HG03565 (cell line): Measurements from ENCODE around the gene PCDH9.

Experiments used
- ATAC-seq: cut with Tn5 transposase; IDR thresholded peaks from one replicate; pipeline ENCODE4 v1.9.1; 2021; ENCODE audit warnings: mild to moderate bottlenecking, moderate library complexity; ENCODE audit not compliant: unreplicated experiment

Gene PCDH9

DNA sequence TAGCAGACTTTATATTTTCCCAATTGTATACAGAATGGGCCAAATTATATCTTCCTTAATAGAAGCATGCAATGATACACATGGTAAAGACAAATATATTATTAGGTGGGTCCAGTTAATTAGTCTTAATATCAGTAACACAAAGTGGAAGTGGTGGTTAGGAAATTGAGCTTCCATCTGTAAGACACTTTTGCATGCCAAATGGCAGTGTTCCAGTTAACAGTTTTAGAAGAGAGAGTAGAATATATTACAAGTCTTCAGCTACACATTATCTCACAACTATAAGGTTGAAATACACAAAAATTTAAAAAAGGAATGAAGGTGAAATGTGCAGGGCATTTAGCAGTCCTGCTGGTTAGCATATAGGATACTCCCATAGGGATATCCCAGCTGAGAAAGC, 536.5 kb downstream of the PCDH9 start:
- no peak for ATAC-seq

DNA sequence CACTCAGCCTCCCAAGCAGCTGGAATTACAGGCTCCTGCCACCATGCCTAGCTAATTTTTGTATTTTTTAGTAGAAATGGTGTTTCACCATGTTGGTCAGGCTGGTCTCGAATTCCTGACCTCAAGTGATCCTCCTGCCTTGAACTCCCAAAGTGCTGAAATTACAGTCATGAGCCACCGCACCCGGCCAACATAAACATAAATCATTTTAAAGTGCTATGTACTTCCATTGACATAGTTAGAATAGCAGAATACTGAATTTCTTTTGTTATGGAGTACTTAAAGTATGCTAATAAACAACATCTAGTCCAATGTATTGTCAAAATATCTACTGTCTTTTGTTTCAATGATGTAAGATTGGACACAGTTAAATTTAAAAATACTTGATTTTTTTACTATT, 539.0 kb downstream of the PCDH9 start:
- ATAC-seq: no peak

DNA sequence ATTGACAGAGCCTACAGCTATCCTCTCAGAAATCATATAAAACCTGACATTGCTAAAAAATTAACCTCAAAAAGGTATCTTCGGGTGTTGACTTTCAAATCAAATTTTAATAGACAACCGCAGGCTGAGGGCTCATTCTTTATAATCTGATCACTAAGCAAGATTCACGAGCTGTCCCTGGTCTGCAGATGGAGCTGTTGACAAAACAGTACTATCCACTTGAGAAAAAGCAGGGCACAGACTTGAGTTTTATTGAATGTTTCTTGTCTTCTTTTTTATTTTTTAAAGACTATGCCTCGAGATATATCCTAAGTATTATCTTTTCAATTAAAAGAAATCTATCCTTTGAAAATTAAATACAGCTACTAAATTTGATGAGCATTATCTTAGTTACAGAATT, 540.5 kb downstream of the PCDH9 start:
- ATAC-seq: no peak

DNA sequence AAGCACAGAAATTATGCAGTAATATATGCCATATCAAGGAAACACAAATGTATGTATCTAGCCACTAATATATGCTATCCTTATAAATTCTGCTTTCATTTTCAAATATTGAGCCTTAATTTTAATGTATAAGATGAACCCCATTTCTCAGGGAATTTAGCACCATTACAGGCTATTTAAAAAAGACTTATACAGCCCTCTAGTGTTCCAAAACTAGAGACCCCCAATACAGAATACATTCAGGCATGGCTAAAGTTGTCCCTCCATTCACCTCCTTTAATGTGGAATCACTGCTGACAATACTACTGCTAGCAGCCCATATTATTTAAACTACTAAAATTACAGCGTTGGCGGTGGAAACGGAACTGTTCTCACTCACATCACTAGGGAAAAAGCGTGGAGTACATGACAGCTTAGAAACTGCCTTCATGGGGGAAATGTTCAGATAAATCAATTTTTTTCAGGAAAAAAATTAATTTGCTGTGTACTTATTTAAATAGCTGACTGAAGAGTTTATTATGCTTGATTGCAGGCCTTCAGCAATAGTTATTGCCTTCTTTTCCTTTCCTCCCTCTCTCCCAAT, 541.0 kb downstream of the PCDH9 start:
- ATAC-seq: no peak

DNA sequence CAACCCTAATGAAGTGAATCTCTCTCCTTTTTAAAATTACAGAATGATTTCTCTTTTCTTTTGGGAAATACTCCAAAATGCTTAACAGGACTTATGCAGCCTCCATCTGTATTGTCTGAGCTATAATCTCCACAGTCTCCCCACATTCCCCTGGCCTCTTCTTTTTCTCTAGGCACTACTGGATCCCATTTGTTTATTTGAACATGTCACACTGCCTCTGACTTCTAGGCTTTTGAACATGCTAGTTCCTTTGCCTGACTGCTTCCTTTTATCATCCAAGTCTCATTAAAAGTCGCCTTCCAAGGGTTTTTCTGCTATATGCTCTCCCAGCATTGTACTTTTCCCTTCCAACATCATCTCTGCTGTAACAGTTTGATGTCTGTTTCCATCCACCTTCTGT, 548.7 kb downstream of the PCDH9 start:
- ATAC-seq: no peak

DNA sequence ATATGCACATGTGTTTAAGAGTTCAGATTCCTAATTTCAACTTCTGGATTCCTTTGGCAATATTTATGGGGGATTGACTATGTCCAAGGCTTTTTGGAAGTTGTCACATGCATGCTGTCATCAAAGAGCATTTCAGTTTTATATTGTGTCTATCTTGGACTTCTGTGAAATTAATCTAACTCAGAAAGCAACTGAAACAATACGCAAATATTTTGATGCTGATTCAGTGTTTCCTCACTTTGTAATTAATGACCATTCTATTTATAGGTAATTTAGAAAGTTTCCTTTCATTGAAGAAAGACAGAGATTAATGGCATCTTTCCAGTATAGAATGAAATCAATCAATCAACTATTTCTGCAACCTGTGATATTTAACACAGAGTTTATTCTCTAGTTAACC, 550.1 kb downstream of the PCDH9 start:
- ATAC-seq: no peak

DNA sequence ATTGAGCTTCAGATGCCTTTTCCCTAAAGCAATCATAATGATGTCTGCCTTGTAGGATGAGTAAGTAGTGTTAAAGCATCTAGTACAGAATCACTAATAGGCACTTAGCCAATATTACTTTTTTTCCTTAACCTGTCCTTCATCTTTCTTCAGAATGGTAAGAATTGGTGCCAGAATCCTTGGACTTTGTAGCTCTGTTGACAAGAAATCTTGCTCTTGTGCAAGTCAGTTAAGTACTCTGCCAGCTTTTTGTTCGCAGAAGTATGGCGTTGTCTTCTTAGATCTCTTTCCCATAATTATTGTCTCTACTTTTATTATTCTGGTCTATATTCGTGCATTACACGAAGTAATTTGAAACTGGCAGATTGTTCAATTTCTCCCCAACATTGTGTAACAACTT, 554.5 kb downstream of the PCDH9 start:
- no peak for ATAC-seq

DNA sequence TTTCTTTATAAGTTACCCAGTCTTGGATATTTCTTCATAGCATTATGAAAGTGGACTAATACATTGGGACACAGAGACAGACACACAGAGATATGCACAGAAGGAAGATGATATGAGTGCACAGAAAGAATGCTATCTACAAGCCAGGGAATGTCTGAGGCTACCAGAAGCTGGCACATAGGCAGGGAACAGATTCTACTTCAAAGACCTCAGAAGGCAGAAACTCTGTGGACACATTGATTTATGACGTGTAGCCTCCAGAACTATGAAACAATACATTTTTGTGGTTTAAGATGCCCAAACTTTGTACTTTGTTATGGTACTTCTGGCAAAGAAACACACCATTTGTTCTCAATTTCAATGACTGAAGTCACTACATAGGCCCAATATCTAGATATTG, 556.7 kb downstream of the PCDH9 start:
- no peak for ATAC-seq

DNA sequence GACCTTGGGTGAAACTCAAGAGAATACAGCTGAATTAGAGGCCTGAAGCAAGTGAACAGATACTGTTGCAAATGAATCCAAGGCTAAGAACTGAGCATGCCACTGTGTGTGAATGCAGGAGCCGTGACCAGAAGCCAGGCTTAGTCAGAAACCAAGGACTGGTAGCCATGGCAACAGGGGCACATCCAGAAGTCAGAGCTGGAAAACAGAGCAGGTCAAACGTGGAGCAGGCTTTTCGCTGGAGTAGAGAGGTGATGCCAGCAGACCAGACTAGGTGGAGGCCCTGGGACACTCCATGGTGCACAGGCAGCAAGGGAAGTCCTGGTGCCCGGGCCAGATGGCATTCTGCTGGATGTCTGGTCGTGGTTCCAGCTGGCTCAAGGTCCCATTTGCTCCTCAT, 564.1 kb downstream of the PCDH9 start:
- ATAC-seq: no peak

DNA sequence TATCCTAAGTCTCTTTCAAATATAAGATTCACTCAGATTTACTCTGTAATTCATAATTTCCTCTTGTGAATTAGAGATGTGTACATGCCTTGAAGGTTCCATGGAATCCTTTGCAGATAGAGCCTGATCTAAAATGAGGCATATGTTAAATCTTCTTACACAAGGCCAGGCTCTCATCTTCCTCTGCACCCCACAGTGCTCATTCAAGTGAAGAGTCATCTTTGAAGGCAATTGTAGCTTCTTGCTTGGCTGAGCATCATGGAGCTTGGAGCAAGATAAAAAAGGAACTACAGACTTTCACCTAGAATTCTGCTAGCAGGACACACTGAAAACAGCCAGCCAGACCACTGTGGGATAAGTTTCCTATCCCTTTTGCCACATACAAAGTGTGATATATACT, 566.4 kb downstream of the PCDH9 start:
- ATAC-seq: no peak

DNA sequence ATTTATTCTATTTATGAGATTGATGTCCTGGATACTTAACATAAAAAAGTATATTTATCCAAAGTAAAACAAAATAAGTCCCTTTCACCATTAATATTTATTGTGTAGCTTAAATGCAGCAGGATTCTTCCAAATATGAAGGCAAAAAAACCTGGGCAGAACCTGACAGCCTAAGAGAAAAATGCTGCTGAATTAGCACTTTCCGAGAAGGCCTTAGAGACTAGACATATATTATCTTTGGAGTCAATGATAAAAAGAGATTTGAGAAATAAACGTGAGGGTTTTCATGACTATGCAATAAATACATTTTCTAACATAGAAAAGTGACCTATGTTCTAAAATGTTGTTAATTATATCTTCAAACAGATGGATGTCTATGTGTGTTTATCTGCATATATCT, 566.9 kb downstream of the PCDH9 start:
- no peak for ATAC-seq

DNA sequence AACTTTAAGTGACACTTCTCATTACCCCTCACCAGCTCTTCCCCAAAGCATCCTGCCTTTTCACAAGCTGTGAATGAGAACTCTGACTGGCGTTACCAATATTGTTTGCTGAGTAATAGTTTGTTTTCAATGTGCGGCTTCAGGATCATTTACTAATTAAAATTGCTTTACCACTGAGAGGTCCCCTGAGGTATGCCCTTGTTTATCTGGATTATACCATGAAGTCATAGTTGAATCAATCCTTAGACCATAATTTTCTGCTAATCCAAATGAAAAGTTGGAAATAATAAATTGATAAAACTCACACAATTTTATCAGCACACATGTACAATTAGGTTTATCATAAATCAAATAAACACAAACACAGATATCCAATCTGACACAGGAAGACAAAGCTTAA, 568.8 kb downstream of the PCDH9 start:
- no peak for ATAC-seq

DNA sequence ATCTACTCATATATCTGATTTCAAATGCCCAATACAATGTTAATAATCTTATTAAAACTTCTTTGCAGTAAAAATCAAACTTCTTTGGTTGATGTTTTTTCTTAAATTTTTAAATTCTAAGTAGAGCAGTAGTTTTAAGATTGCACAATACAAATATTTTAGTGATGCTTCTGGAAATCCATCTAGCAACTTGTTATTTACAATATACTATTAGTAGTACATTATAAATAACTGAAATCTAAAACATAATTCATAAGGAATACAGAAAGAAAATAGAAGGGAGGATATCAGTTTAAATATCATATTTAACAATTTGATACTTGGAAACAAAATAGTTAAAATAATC, 569.7 kb downstream of the PCDH9 start:
- ATAC-seq: no peak

DNA sequence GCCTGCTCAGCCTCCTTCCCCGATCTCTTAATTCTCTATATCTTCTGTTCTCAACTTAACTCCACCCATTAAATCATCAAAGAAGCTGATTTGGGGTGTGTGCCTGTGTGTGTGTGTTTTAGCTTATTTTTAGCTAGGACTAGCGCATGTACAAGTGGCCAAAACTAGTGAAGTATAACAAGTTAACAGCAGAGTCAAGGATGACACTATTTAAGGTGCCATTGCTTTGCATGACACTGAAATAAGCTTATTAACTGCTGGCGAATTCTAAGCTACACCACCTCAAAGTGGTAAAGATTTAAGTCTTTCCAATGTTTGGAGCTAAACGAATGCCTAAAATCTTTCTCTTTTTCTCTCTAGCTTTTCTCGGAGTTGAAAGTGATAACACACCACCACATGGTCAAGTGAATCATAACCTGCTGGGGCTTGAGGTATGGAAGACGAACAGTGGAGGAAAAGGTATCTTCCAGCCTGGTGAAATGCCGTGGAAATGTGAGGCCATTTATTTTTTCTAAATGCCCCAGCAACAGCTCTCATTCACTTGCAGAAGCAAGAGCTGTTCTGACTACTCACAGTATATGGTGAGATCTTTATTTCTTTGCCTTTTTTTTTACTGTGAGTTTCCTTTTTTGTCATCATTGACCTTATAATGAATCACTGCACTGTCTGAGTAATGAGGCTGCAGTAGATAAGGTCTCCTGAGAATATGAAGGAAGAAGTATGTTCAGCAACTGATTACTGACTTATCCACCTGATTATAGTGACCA, 570.3 kb downstream of the PCDH9 start:
- ATAC-seq: peak; percentile 91

DNA sequence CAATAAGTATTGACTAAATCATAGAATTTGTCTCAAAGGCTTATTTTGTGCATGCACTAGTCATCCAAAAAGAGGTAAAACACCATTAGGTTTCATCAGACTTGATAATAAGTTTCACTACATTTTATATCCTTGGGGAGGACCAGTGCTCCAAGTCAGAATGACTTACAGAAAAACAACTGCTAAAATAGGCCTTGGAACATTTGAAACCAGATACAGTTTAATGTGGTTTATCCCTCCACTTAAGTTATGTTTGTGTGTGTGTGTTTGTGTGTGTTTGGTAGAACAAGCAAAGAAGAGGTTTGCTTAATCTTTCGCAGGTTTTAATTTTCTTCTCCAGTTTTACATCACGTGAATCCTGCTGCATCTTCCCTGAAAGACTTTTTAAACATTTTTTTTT, 570.9 kb downstream of the PCDH9 start:
- no peak for ATAC-seq

DNA sequence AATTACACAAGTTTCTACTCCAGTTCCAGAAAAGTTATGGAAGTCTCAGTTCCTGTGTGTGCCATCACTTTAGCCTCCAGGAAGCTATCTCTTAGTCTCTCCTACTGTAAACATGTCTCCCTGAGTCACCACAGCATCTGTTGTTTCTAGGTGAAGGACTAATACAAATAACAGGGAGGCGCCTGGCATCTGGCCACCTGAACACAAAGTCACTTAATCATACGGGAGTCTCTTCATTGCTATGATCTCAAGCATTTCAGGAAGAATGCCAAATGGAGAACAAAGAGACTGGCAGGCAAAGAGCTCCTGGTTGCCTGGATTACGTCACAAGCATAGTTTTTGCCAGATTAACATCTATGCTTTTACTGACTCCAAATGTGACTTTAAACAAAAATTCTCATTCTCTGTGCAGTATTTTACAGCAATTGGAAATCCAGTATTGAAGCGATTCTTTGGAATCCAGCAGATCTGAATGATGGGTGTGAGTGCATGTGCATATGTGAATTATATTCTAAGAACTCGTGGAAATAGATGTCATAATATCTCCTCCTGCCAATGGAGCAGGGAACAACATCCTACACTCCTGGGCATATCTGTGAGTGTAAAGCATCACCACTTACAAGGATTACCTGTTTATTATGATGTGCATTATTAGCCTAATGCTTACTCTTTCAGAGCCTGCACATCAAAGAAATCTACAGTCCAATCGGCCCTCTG, 572.8 kb downstream of the PCDH9 start:
- no peak for ATAC-seq

DNA sequence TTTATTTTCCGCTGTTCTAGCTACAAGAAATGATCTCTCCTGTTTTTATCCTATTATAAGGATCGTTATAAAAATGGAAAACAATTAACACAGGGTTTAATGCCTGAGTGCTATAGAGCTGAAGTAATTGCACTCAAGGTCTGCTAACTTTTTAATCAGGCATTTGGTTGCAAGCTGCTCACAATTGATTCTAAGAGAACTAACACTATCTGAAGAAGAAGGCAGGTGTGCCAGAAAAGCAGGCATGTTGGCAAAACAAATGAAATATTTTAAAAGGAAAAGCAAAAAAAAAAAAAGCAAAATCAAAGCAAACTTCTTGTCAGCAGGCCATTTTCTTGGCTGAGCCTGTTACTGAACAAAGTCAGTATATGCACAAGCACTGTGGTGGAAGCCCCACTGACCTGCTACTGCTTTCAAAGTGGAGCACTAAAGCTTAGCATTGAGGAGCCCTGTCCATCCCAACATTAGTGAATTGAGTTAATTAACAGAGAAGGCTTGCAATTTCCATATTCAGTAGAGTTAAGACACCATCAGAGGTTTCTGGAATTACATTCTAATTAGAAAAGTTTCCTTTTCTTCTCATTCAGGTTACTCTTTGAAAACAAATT, 574.2 kb downstream of the PCDH9 start:
- ATAC-seq: no peak

DNA sequence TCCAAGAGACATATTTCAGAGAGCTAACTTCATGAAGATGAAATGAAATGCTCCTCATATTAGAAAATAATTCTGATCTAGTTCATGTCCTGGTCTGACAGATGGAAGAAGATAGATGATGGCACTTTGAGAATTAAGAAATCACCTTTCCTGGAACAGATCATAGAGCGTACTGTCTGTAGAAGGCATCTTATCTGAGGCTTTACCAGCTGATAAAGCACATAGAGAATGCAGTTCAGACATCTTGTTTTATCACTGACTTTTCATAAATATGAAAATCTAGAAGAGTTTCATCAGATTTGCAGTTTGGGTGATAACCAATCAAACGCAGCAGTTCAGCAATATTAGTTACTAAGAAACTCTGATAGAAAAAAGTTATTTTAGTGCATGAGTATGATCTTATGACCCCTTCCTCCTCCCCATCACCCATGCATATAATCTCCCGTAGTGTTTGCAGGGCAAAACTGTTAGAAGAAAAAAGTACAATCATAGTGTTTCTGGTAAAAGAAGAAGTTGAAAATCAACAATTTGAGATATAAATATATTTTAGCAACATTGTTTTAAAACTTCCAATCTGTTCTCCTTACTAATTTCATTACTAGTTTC, 585.2 kb downstream of the PCDH9 start:
- no peak for ATAC-seq

DNA sequence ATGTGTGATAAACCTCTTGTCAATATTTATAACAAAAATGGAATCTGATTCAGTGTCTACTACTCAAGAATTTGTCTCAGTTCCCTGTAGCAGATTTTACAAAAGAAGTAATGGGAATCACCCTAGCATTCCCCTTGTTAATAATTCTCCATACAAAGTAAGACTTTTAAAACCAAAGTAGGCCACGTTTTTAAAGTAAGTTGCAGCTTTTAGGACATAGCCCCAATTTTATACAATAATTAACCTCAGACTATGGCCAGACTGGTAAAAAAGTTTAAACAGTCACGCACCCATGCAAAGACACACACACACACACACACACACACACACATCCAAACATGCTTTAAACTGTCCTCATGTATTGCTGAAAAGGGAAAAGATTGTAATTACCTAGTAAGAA, 589.9 kb downstream of the PCDH9 start:
- no peak for ATAC-seq

DNA sequence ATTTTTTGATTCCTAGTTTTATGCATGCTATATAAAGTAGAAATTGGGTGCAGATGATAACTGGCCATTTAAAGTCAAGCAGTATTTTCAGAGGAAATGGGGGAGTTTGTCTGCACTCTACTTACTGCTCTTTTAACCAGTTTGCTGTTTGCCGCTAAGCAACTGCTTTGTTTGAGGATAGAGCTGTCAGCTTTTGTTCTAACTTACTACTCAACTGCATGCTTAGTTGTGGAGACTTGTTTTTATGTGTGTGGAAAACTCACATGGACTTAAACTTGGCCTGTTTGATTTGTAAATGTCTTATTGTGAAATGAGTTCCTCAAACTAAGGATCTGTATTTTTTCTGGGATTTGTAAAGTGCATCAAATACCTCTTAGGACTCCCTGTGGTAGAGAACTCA, 591.1 kb downstream of the PCDH9 start:
- no peak for ATAC-seq

DNA sequence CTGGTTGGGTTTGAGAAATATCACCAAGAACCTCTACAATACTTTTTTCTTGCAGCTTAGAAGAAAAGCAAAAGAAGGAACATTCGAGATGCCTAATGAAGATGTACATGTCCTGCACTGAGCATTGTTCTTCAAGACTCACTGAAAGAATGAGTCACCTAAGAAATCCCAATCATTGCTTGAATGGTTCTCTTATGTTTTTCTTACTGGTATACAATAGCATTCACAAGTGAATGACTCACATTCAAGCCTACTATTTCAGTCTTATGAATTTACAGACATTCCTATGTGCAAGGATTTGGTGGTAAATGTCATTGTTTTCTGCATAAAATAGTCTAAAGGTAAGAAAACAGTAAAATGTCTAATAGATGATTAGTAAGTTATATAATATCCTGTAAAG, 594.6 kb downstream of the PCDH9 start:
- no peak for ATAC-seq

DNA sequence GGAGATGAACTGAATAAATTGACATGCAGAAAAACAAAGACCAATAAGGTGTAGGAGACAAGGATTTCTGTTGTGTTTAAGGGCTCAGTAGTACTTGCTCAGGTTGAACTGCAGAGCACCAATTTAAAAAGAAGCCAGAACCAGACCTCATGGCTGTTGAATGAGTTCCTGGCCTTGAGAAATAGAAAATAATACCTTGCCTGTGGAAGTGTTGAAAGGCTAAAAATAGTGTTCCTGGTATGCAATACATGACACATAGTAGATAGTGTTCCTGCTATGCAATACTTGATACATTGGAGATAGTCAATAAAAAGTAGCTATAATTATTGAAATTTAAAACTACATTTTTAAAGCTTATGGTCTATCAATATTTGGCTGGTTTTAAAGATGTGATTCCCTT, 595.8 kb downstream of the PCDH9 start:
- no peak for ATAC-seq
